Upper lobe of left lung (tissue), 4 donors: ENCODE measurements around the gene MEG3.

Experiments
- CTCF ChIP-seq, 6 experiments: fragments of 450-650 bp in 4 of 6; fragments of 200-600 bp in 2 of 6; sonication (generic) in 2 of 6; IDR thresholded peaks; one replicate each; pipeline ENCODE4 v1.5.1; 2016 to 2019; ENCODE audit warnings: antibody characterized with exemption in 6 of 6
- EP300 ChIP-seq, 4 donors: sonication (generic); formaldehyde crosslinking; IDR thresholded peaks; one replicate each; pipeline ENCODE4 v1.5.1; 2017; ENCODE audit warnings: antibody characterized with exemption in 4 of 4, control low read depth in 2 of 4
- POLR2A ChIP-seq, 4 donors: fragments of 450-650 bp; IDR thresholded peaks; one replicate each; pipeline ENCODE4 v1.5.1; 2016 to 2017; ENCODE audit warnings: antibody characterized with exemption in 4 of 4, mild to moderate bottlenecking in 2 of 4
- POLR2AphosphoS5 ChIP-seq, 2 donors: sonication (generic); formaldehyde crosslinking; IDR thresholded peaks; one replicate each; pipeline ENCODE4 v1.5.1; 2017; ENCODE audit warnings: antibody characterized with exemption in 2 of 2

- no peak for TF ChIP-seq POLR2A (IDR thresholded peaks at IDR 0.05)
- TF ChIP-seq CTCF (IDR thresholded peaks at IDR 0.05), result no peak
- TF ChIP-seq POLR2AphosphoS5 (IDR thresholded peaks at IDR 0.05), result no peak
- TF ChIP-seq EP300 (IDR thresholded peaks at IDR 0.05), result no peak
These were observed 49.2 kb downstream of the MEG3 start for GRCh38 chr14:100875126-100875525.
